Measurements from ENCODE around the gene POU2AF2.
"Not testable (repeated sequence)": the region's sequence is repeated elsewhere in the genome, so short reads cannot be mapped to it uniquely, and the experiment has no call there.

The POU2AF2 gene, protein sequence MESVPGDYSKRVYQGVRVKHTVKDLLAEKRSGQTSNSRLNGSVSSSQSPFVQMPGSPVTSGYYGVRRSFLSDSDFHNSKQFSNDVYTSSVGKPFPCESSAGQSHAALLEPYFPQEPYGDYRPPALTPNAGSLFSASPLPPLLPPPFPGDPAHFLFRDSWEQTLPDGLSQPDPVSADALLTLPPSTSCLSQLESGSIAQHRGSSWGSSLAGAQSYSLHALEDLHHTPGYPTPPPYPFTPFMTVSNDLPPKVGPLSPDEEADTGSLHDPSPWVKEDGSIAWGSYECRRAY

DNA sequence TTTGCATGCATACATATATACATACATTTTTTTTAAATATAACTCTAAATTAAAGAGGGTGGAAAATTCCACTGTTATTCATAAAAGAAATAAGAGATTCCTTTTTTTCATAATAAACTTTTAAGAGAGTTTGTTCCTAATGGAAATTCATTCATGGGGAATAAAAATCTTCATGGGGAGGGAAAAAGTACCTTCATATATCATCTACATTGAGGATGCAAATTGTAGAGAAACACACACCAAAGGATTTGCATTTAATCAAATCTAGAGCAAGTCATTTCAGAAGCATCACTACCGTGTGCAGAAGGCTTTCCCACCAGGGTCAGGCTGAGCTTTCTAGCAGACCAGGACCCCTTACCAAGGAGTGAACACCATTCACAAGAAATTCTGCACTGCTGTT lies at the start of gene POU2AF2:
Gene POU2AF2 (plus strand): TSS at position 301 of the 400 bp plus-strand sequence. CDS start 129 bp downstream, outside the sequence.
- no peak for DNase-seq (ENCODE audit: low read depth in 2 of 3, low spot score in 1 of 3)

DNA sequence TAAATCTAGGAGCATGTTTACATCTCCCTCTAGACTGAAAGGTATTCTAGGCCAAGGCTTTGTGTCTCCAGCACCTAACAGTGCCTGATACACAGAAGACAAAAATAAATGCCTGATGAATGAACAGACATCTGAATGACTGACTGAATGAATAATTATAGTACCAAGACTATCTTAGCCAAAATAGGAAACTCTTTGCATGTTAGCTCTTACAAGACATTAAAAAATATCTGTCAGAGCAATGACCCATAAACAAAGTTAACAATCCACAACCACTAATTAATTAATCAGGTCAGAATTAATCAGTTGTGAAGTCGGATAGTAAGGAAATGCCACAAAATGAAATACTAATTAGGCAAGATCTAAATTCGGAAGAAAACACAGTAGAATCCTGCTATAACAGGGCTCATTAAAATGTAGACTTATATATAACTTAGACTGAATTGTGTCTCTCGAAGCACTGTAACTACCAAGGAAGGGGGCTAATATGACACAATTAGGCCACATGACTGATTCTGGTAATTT lies 45.5 kb upstream of the POU2AF2 start:
- no peak for DNase-seq (ENCODE audit: low read depth in 2 of 3, low spot score in 1 of 3)

DNA sequence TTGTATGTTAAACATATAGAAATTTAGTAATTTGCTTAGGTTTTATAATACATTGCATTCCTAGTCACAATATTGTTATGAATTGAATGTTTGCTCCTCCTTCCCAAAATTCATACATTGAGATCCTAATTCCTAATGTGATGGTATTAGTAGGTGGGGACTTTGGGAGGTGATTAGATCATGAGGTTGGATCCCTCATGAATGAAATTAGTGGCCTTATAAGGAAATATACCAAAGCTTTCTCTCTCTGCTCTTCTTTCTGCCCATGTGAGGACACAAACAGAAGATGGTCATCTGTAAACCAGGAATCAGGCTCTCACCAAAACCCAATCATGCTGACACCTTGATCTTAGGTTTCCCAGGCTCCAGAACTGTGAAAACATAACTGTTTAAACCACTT lies 41.3 kb upstream of the POU2AF2 start:
- no peak for DNase-seq (ENCODE audit: low read depth in 2 of 3, low spot score in 1 of 3)

DNA sequence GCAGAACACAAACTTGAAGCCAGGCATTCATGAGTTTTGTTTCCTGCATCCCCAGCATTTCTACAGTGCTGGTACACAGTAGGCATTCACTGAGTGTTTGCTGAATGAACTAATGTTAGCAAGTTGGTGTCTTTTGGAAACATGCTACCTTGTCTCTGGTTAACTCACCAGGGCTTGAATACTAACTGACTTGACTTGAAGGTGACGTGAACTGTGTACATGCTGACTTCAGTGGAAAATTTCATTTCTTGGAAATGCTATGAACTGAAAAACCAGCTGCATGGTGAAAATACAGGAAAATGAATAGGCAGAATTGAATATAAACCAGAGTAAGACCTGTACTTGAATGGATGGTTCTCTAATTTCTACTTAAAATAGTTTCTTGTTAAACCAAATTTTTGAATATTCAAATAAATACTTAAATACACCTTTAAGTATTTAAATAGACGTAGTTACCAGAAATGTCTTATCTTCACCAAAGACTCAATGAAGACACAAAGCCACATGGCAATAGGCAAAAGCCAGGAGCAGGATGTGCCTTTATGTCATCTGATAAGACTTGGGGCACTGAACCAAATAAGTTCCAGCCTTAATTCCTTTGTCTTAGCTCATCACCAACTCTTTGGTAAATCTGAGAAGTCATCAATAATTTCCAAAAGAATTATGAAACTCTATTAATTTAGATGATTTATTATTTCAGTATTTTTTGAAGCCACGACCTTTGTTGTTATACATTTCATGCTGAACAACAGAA lies 39.7 kb upstream of the POU2AF2 start:
- no peak for DNase-seq (ENCODE audit: low read depth in 2 of 3, low spot score in 1 of 3)

DNA sequence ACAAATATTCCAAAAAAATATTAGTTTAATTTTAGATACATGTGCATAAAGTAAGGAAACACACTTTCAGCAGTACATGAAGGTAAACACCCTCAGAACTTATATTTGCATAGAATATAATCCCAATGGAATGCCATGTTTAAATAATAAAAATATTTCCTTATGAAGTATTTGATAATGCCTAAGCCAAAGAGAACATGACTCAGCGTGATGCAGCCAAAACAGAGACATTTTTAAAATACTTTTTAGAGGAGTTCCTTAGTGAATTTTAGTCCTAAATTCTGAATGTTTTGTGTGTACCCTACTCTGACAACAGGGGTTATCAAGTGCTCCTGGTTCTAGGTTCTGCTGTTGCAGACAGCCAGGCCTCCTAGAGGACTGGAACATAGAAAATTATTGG lies 39.1 kb upstream of the POU2AF2 start:
- DNase-seq (ENCODE audit: low read depth in 2 of 3, low spot score in 1 of 3), result no peak

DNA sequence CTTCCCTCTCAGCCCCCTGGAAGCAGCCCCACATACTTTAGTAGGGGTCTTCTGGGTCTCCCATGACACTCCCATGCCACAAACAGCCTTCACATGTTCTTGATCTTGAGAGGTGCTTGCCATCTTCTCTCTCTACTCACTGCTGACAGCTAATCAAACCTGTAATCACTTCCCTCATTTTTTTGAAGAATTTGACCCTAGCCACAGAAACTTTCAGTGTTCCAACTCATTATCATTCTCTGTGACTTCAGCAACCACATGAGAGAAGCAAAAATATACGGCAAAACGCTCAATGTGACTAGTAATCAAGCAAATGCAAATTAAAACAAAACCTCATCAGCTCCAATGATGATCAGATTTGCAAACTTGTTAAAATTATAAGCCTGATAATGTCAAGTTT lies 38.3 kb upstream of the POU2AF2 start:
- no peak for DNase-seq (ENCODE audit: low read depth in 2 of 3, low spot score in 1 of 3)

DNA sequence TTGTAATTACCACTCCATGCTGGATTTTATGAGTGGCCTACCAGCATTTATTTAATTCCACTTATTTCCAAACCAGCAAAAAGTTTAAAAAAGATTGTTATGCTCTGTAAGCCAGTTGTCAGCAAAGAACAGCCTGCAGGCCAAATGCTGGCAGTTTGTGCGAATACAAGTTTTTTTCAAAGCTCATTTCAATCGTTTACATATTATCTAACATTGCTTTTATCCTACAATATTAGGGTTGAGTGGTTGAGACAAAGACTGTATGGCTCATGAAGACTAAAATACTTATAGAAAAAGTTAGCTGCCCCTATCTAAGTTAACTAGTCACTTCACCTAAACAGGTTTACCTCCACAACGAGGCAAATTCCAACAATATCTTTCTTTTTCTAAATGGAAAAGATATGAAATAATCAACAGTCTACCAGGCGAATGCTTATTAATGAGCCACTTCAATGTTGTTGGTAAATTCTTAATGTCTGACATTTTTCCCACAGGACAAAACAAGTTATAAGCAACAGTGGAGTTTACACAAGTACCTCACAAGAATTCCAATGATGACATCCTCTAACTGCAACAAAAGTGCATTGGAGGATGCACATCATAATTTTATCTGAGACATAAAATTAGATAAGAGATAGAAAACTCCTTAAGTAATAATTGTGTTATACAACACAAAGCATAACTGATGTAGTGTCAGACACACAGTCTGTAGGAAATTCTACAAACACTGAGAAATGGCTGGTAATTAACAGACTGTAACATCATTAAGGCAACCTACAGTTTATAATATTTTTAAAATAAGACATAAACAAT lies 35.8 kb upstream of the POU2AF2 start:
- DNase-seq (ENCODE audit: low read depth in 2 of 3, low spot score in 1 of 3), result no peak

DNA sequence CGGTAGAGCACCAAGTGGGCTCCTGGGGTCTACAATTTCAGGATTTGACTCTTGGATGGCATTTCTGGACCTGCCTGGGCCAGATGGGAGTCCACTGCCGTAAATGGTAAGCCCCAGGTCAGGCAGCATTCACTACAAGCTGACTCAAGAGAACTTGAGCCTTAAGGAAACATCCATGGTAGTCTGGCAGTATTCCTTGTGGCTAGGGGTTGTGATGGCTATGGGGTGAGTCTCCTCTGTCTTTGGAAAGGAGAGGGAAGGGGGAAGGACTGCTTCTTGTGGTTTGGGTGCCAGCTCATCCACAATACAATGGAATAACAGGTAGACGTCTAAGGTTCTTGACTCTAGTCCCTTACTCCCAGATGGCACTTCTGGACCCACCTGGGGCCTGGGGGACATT lies 32.3 kb upstream of the POU2AF2 start:
- DNase-seq (ENCODE audit: low read depth in 2 of 3, low spot score in 1 of 3), result no peak

DNA sequence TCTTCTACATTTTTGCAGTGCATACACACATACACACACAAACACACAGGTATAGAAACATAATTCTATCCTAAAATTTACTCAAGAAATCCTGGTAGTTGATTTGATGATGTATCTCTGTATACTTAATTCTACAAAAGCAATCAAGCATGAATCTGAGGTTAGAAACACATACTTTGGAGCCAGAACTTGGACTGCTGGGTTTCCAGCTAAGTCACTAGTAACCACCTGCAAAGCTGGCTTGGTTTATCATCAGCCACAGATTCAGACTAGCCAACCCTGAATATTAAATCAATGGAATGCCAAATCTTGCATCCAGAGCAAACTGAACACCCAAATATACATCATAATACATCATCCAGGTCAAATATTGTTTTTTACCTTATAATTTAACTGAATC lies 24.8 kb upstream of the POU2AF2 start:
- no peak for DNase-seq (ENCODE audit: low read depth in 2 of 3, low spot score in 1 of 3)

DNA sequence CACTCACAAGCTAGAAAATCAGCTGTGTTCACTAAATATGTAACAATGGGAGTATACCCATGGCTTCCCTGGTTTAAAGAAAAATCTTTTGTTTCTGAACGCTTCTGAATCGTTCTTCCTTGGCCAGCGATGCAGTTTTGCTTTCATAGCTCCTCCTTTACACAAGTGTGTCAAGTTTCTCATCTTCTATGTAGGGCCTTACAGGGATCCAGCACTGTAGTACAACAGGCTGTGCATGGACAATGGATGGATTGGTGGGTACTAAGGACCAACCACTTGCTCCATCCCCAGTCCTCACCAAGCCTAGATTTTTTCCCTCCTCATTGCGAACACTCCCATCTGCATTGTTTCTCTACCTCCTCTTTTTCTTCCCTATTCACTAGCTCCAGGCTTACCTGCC lies 24.3 kb upstream of the POU2AF2 start:
- DNase-seq (ENCODE audit: low read depth in 2 of 3, low spot score in 1 of 3), result no peak

DNA sequence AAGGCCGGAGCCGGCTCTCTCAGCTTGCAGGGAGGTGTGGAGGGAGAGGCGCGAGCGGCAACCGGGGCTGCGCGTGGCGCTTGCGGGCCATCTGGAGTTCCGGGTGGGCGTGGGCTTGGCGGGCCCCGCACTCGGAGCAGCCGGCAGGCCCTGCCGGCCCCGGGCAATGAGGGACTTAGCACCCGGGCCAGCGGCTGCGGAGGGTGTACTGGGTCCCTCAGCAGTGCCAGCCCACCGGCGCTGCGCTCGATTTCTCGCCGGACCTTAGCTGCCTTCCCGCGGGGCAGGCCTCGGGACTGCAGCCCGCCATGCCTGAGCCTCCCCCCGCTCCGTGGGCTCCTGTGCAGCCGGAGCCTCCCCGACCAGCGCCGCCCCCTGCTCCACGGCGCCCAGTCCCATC lies 23.6 kb upstream of the POU2AF2 start:
- DNase-seq (ENCODE audit: low read depth in 2 of 3, low spot score in 1 of 3), result not testable (repeated sequence)

DNA sequence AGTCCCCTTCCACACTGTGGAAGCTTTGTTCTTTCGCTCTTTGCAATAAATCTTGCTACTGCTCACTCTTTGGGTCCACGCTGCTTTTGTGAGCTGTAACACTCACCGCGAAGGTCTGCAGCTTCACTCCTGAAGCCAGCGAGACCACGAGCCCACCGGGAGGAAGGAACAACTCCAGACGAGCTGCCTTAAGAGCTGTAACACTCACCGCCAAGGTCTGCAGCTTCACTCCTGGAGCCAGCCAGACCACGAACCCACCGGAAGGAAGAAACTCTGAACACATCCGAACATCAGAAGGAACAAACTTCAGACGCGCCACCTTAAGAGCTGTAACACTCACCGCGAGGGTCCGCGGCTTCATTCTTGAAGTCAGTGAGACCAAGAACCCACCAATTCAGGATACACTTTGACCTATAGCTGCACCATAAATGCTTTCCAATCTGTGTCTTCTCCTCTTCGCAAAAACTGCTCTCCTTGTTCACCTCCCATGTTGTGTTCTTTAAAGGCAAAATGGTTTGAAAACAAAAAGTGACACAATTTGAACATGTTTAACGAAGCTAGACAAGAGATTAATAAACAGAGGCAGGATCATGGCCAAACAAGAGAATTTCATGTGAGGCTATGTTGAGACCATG lies 22.6 kb upstream of the POU2AF2 start:
- not testable (repeated sequence) for DNase-seq (ENCODE audit: low read depth in 2 of 3, low spot score in 1 of 3)

DNA sequence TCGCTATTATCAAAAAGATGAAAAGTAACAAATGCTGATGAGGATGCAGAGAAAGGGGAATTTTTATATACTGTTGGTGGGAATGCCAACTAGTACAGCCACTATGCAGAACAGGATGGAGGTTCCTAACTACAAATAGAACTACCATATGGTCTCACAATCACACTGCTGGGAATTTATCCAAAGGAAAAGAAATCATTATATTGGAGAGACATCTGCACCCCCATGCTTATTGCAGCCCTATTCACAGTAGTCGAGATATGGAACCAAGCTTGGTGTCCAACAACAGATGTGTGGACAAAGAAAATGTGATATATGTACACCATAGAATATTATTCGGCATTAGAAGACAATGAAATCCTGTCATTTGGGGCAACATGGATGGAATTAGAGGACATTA lies 19.6 kb upstream of the POU2AF2 start:
- DNase-seq (ENCODE audit: low read depth in 2 of 3, low spot score in 1 of 3), result no peak

DNA sequence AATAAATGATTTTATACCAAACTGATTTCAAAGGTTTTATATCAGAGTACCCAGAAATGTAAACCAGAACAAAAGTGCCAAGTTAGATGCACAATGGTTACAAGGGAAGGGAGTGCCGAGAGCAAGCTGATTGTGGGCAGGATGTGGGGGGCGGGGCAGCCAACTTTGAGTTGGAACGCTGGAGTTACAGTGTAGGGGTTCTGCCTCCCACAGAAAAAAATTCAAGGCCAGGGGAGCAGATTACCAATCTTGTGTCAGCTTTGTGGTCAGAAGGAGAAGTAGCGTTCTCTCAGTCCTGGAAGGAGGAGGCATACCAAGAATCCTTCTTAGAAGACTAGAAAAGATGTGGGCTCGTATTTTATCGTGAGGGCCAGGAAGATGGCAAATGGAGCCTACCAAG lies 15.9 kb upstream of the POU2AF2 start:
- DNase-seq (ENCODE audit: low read depth in 2 of 3, low spot score in 1 of 3), result no peak

DNA sequence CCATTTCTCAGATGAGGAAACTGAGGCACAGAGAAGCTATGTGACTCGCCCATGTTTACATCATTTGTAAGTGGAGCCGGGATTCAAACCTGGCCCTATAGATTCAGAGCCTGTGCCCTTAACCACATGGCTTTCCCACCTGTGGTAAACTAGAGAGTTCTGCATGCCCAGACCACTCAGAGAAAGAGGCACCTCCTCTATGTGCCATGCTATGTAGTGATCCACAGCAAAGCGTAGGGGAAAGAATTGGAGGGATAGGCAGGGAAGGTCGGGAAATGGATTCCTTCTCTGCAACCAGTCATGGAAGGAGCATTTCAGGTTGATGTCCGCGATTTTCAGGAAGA lies 15.4 kb upstream of the POU2AF2 start:
- DNase-seq (ENCODE audit: low read depth in 2 of 3, low spot score in 1 of 3), result no peak

DNA sequence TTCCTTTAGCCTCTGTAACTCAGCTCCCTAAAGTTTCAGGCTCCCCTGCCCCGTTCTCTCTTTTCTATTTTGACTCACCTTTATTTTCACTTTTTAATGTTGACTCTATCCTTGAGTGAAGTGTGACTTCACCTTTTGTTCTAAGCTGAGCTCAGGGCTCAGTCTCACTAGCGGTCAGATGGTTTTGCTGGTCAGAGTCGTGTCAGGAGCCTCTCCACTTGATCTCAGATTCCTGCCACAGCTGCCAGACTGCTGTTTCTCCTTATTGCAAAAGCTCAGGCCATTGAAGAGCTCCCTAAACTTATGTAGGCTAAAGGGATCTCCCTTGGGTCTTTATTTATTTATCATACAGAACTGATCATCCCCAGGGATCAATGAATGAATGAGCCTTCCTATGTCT lies 13.7 kb upstream of the POU2AF2 start:
- no peak for DNase-seq (ENCODE audit: low read depth in 2 of 3, low spot score in 1 of 3)

DNA sequence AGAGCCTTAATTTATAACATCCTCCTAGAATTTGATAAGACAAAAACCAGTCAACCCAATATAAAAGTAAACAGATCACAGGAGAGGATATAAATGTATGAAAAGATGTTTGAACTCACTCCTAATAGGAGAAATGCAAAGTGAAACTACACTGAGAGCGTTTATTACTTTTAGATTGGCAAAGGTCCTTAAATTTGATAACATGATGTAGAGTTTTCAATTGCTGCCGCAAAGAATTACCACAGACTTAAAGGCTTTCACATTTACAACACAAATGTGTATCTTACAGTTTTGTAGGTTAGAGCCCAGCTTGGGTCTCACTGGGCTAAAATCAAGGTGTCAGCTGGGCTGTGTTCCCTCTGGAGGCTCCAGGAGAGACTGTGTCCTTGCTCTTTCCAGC lies 9.1 kb upstream of the POU2AF2 start:
- no peak for DNase-seq (ENCODE audit: low read depth in 2 of 3, low spot score in 1 of 3)

DNA sequence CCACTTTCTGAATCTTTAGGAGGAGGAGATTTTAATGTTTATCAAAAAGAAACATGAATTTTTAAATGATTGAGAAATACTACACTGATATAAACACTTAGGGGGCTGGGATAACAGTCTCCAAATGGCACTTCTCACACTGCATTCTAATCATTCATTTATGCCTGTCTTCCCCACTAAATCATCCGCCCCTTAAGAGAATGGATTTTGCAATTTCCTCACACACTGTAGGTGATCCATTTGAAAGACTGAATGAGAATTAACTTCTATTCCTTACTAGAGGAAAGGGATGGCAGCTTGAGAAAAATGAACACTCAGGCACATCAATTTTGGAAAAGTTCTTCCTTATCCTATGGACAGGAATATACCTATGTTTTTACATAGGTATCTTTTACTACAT lies 7.6 kb upstream of the POU2AF2 start:
- DNase-seq (ENCODE audit: low read depth in 2 of 3, low spot score in 1 of 3), result no peak

DNA sequence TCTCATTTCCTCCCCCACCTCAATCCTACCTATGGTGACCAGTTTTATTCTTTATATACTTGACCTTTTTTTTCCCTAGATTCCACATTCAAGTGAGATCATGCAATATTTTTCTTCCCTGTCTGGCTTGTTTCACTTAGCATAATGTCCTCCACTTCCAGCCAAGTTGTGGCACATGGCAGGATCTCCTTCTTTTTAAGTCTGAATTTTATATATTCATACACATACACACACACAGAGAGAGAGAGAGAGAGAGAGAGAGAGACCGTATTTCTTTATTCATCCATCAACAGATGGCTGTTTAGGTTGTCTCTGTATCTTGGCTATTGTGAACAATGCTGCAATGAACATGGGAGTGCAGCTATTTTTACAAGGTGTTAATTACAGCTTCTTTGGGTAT lies 1.4 kb downstream of the POU2AF2 start:
- DNase-seq (ENCODE audit: low read depth in 2 of 3, low spot score in 1 of 3), result no peak

DNA sequence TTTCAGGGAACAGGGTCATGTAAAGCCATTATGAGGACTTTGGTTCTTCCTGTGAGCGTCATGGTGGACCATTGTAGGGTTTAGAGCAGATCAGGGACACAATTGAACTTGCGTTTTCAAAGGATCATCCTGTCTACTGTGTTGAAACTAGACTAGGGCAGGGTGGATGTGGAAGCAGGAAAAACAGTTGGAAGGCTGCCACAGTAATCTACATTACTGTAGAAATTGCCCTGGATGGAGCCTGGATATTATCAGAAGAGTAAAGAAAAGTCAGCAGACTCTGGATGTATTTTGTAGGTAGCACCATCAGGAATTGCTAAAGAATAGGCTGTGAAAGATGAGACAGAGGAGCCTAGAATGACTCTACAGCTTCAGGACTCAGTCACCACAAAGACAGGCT lies 5.4 kb downstream of the POU2AF2 start:
- no peak for DNase-seq (ENCODE audit: low read depth in 2 of 3, low spot score in 1 of 3)

DNA sequence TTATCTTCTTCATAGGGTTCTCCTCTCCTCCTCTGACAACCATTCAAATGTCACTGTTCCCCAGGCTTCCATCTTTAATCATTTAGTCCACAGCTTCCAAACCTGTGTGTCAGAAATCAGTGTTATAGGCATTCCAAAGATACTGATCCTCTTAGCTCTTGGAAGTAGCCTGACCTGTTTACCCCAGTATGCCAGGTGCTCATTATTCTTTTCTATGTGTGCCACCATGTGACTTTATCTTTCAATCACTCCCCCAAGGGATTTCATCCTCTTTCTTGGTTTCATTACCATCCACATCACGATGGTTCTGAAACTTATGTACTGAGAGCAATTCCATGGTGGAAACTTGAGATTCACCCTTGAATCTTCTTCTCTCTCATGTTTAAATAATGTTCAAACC lies 7.6 kb downstream of the POU2AF2 start:
- DNase-seq (ENCODE audit: low read depth in 2 of 3, low spot score in 1 of 3), result no peak

All from stimulated activated CD4-positive, alpha-beta T cell treated with anti-CD3 and anti-CD28 coated beads, Interleukin-12 subunit alpha, Interleukin-12 subunit beta, amount 100 ng/mL, for 48 hours (primary cell).